Measurements from ENCODE around the gene PTGDR2.

The PTGDR2 gene

GRCh38 chr11:60889869-60890311, 34.1 kb upstream of the PTGDR2 start:
- in situ Hi-C loops (cut with HindIII; ENCODE audit: low pct_ligation_motif_present, low sequenced_read_pairs): no loop called here
- H3K27me3 ChIP-seq (replicated peaks): no peaks in the 10 kb centered on the region
- no peak for DNase-seq
- no peak overlapping the region for H3K4me3 ChIP-seq (ENCODE audit: low read depth, low read length)
- TF ChIP-seq CTCF (IDR thresholded peaks at IDR 0.05; ENCODE audit: low read depth, low read length, missing control alignments): no peak
- no peak overlapping the region for H3K27ac ChIP-seq
- peaks cover 14% of the 10 kb centered on the region for H3K36me3 ChIP-seq (replicated peaks)

- DNase-seq: peak; percentile 60
- H3K27ac ChIP-seq: no peak overlapping the region
- in situ Hi-C loops (cut with HindIII; ENCODE audit: low pct_ligation_motif_present, low sequenced_read_pairs): no loop called here
- H3K36me3 ChIP-seq (replicated peaks): no peaks in the 10 kb centered on the region
- no peaks in the 10 kb centered on the region for H3K27me3 ChIP-seq (replicated peaks)
- no peak overlapping the region for H3K4me3 ChIP-seq (ENCODE audit: low read depth, low read length)
- TF ChIP-seq CTCF (IDR thresholded peaks at IDR 0.05; ENCODE audit: low read depth, low read length, missing control alignments): peak; percentile 87
Observed at GRCh38 chr11:60887556-60887955, 31.8 kb upstream of the PTGDR2 start.

- TF ChIP-seq CTCF (IDR thresholded peaks at IDR 0.05; ENCODE audit: low read depth, low read length, missing control alignments): no peak
- Histone ChIP-seq H3K4me3 (ENCODE audit: low read depth, low read length) (no peak overlapping the region), H3K36me3 (replicated peaks) (no peaks in the 10 kb centered on the region), H3K27me3 (replicated peaks) (no peaks in the 10 kb centered on the region), H3K27ac (no peak overlapping the region)
- no peak for DNase-seq
- in situ Hi-C loops (cut with HindIII; ENCODE audit: low pct_ligation_motif_present, low sequenced_read_pairs): no loop called here
Observed at GRCh38 chr11:60880643-60881282, 25.0 kb upstream of the PTGDR2 start.

- H3K36me3 ChIP-seq (replicated peaks): no peaks in the 10 kb centered on the region
- no peak overlapping the region for H3K27ac ChIP-seq
- no peaks in the 10 kb centered on the region for H3K27me3 ChIP-seq (replicated peaks)
- TF ChIP-seq CTCF (IDR thresholded peaks at IDR 0.05; ENCODE audit: low read depth, low read length, missing control alignments): no peak
- DNase-seq: no peak
- in situ Hi-C loops (cut with HindIII; ENCODE audit: low pct_ligation_motif_present, low sequenced_read_pairs): no loop called here
- H3K4me3 ChIP-seq (ENCODE audit: low read depth, low read length): no peak overlapping the region
Observed at GRCh38 chr11:60879971-60880588, 24.3 kb upstream of the PTGDR2 start.

- Histone ChIP-seq H3K27ac (no peak overlapping the region), H3K36me3 (replicated peaks) (no peaks in the 10 kb centered on the region), H3K27me3 (replicated peaks) (no peaks in the 10 kb centered on the region), H3K4me3 (ENCODE audit: low read depth, low read length) (no peak overlapping the region)
- TF ChIP-seq CTCF (IDR thresholded peaks at IDR 0.05; ENCODE audit: low read depth, low read length, missing control alignments): no peak
- DNase-seq: no peak
- in situ Hi-C loops (cut with HindIII; ENCODE audit: low pct_ligation_motif_present, low sequenced_read_pairs): no loop called here
Observed at GRCh38 chr11:60879104-60879503, 23.4 kb upstream of the PTGDR2 start.

Measured in brain microvascular endothelial cell (primary cell).